ENCODE data around the gene WDR62.
A peak's percentile ranks its signal among the peaks of the same experiment; 100 is the strongest.
"Not testable (repeated sequence)": the region's sequence is repeated elsewhere in the genome, so short reads cannot be mapped to it uniquely, and the experiment has no call there.

The WDR62 gene

GRCh38 chr19:36040495-36040894, 14.2 kb upstream of the WDR62 start:
- no peak for DNase-seq

DNA sequence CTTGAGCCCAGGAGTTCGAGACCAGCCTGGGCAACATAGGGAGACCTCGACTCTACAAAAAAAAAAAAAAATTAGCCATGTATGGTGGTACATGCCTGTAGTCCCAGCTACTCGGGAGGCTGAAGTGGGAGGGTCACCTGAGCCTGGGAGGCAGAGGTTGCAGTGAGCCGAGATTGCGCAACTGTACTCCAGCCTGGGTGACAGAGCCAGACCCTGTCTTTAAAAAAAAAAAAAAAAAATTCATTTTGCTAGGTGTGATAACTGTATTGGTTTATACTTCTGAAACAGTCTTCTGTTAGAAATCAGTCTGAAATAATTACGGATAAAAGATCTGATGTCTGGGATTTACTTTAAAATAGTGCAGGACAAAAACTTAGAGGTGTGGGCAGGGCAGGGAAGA, 13.6 kb upstream of the WDR62 start:
- not testable (repeated sequence) for DNase-seq

GRCh38 chr19:36041831-36042230, 12.9 kb upstream of the WDR62 start:
- no peak for DNase-seq

- DNase-seq, result no peak
Observed at GRCh38 chr19:36043952-36044351, 10.7 kb upstream of the WDR62 start.

GRCh38 chr19:36046443-36047050, 8.2 kb upstream of the WDR62 start:
- no peak for DNase-seq

DNA sequence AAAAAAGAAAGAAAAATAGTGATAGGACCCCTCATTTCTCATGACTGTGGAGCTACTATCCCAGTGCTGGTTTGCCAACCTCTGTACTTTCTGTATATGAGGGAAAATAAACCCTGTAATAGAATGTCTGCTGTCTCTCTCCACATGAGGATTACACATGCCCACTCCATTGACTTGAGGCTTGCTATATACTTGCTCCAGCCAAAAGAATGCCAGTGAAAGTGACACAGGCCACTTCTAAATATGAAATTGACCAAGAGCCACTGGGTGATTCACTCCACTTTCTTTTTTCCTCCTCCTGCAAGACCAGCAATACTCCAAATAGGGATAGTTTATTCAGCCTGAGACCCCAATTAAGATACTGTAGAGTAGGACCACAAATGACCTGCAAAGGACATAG, 6.9 kb upstream of the WDR62 start:
- no peak for DNase-seq

DNA sequence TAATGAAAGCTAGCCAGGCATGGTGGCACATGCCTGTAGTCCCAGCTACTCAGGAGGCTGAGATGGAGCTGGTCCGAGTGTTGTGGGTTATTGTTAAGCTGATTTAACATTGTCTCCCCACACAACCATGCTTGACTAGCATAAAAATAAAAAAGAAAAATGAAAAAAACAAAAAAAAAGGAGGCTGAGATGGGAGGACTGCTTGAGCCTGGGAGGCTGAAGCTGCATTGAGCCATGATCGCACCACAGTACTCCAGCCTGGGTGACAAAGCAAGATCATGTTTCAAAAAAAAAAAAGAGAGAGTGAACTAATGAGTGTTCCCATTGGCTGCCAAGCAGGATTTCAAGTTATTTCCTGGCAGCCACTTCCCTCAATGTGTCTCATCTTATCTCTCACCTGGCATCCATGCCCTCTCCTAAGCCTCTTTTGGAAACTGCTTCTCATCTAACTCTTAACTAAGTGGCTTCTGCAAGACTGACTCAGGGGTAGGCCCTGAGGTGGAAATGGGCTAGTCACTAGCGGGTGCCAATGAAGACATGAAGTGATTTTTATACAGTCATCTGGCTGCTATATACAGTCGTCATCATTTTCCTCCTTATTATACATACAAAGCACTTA, 5.5 kb upstream of the WDR62 start:
- DNase-seq, result no peak

DNA sequence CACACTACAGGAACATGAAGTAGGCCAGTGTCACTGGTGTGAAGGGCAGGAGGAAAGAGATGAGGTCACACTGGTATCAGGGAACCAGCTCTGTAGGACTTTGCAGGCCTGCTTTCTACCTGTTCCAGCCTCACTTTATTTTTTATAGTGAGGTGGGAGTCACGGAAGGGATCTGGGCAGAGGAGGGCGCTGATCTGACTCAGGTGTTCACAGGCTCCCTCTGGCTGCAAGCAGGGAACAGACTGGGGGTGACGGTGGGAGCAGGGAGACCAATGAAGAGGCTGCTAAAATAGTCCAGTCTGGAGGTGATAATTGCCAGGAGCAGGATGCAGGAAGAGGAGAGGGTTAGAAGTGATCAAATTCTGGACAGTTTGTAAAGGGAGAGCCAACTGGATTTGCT, 3.5 kb upstream of the WDR62 start:
- peak; percentile 9 for DNase-seq

DNA sequence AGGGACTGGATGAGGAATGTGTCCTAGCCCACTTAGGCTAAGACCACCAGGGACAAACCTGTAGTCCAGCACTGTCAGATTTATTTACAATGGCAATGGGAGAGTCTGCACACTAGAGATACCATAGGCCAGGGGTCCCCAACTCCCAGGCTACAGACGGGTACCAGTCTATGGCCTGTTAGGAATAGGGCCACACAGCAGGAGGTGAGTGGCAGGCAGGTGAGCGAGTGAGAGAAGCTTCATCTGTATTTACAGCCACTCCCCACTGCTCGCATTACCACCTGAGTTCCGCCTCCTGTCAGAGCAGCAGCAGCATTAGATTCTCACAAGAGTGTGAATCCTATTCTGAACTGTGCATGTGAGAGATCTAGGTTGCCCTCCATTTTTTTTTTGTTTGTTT, 3.1 kb upstream of the WDR62 start:
- no peak for DNase-seq

GRCh38 chr19:36054119-36054732, 471 bp upstream of the WDR62 start, which contains the start of gene THAP8:
TSS of gene THAP8 (minus strand) at chr19:36054285. CDS start at chr19:36054217, 68 bp downstream.
- peak; percentile 98 for DNase-seq

DNA sequence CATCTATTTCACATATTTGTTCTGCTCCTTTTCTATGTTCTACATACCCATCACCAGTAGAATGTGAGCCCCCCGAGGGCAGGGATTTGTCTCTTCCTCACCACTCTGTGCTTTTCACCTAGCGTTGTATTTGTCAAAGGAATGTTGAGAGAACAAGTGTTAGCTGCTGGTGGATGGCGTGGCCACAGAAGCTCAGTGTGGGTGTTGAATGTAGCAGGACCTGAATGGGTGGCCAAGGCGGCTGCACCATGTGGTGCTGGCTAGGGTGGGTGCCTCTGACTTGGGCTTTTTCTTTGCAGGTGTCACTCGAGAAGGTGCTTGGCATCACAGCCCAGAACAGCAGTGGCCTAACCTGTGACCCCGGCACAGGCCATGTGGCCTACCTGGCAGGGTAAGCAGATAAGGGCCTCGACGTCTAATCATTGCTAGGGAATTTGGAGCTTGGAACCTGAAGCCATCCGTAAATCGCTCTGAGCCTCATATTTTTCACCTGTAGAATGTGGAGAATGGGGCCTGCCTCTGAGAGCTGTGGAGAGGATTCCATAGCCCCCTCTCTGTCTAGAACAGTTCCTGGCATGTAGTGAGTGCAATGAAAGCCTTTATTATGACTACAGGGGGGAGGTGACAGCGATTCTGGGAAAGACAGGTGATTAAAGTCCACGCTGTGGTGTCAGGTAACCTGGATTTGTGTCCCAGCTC, 3.9 kb downstream of the WDR62 start:
- no peak for DNase-seq

- DNase-seq, result no peak
Observed at GRCh38 chr19:36059180-36059910, 4.6 kb downstream of the WDR62 start.

- no peak for DNase-seq
Observed at GRCh38 chr19:36060430-36060829, 5.7 kb downstream of the WDR62 start.

GRCh38 chr19:36061367-36061766, 6.7 kb downstream of the WDR62 start:
- no peak for DNase-seq

DNA sequence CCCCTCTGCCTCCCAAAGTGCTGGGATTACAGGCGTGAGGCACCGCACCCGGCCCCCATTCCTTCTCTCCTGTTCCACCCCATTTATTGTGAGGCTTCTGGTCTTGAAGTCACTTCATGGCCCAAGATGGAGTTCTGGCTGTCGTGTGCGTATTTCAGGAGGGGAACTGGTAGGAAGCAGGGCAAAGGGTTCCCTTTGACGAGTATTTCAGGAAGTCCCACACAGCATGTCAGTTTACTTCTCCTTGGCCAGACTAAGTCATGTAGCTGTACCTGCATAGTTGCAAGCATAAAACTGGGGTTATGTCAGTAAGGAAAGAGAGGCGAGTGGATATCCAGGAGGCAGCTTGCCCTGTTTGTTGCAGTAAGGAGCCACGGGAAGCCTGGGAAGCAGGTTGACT, 10.1 kb downstream of the WDR62 start:
- no peak for DNase-seq

- no peak for DNase-seq
Observed at GRCh38 chr19:36067681-36068080, 13.0 kb downstream of the WDR62 start.

GRCh38 chr19:36068810-36069499, 14.3 kb downstream of the WDR62 start:
- DNase-seq, result not testable (repeated sequence)

GRCh38 chr19:36072081-36072480, 17.4 kb downstream of the WDR62 start:
- no peak for DNase-seq

DNA sequence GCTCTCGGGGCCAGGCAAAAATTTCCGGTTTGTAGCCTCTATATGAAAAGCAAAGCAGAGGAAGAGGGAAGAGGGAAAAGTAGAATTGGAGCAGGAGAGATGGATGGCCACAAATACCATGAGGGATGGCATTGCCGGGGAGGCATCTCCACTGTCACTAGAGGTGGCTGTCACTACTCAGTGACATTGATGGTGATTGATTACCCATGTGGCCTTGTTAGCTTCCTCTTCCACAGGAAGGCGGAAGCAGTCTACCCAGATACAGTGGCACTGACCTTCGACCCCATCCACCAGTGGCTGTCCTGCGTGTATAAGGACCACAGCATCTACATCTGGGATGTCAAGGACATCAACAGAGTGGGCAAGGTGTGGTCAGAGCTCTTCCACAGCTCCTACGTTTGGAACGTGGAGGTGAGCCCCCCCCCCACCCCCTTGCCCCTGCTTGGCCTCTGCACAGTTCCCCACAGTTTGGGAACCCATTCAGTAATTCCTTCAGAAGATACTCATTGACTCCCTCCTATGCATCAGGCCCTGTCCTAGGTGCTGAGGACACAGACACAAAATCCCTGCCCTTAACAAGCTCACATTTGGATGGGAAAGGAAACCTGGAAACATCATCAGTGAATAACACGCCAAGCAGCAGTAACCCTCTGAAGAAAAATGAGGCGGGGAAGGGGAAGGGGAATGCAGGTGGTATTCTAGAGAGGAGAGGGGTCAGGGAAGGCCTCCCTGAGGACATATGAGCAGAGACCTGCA, 18.6 kb downstream of the WDR62 start:
- DNase-seq, result no peak

DNA sequence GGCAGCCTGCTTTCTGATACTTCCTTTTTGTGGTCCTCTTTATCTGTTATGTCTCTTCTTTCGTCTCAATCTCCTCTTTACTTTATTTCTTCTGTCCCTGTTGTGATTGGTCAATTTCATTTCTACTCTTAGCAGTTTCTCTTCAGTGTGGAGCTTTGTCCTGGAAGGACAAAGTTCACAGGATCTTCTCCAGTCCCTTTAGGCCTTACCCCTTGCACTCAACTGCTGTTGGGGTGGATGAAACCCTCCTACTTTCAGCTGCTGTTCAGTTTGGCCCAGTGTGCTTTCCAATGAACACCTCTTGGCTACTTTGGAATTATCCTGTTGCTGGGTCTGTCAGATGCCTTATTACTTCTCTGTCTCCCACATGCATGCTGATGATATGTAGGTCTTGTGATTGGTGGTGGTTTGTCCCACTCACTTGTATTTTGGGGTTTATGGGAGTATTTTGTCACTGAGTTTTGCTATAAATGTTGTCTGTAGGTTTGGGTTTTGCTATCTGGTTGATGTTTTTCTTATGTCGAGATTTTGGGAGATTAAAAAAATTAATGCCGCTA, 24.8 kb downstream of the WDR62 start:
- DNase-seq, result no peak

DNA sequence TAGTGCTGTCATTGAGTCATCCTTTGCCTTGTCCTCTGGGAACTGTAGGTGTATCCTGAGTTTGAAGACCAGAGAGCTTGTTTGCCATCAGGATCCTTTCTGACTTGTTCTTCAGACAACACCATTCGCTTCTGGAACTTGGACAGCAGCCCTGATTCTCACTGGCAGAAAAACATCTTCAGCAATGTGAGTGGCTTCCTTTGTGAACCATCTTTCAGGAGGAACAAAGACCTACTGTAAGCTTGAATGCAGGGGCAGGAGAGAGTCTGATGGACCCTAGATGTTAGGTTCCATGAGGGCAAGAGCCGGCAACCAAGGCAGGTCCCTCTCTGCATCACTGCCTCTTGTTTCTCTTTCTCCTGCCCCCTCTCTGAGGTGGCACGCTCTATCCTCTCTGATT, 26.7 kb downstream of the WDR62 start:
- DNase-seq, result no peak
